Measurements from ENCODE around the gene NUDT8. TPM values are rescaled to one million over a fixed set of nuclear protein-coding genes. Genes with fewer than 3 reads are reported as not detected.

Gene NUDT8
- total and polyA plus RNA-seq, 10 of the 15 experiments (the other 5 are each of a cell fraction or from before 2014, with no cell fraction given), result 0.32 to 18.2 (median 9.8) TPM

DNA sequence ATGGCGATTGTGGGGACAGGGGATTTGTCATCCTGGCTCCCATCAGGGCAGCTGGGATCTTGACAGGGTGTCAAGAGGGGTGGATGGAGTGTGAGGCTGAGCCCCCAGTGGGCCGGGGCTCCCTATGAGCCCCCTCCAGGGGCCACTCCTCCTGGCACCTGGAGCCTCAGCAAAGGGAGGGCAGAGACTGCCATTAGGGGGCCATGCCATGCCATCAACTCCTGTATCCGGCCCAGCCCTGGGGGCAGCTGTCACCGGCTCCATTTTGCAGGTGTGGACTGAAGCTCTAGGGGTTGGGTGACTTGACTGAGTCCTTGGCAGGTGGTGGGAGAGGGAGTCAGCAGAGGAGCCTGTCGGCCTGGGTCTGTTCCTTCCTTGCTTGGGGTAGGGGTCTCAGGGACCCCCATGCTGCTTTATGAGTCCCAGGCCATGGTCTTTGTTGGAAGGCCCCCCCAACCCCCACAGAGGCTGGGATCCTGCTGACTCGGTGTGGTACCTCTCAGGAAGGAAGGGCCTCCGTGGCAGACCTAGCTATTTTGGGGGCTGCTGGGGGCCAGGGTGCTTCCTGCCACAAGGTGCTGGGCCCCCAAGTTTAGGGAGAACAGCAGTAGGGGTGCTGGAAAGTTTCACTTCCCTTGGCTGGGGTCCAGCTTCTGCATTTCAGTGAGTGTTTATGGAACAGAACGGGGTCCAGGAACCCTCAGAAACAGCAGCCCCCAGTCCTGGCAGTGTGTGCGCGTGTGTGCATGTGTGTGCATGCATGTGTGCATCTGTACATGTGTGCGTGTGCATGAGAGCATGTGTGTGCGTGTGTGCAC lies 19.3 kb upstream of the NUDT8 start (continued):
- TF ChIP-seq BCL11A (IDR thresholded peaks at IDR 0.05; ENCODE audit: low read depth, low read length) (peak; percentile 51; the same call in 1 of the 2 replicates), MTA3 (IDR thresholded peaks at IDR 0.05; ENCODE audit: borderline replicate concordance, low read length) (peak; percentile 59; the same call in 1 of the 2 replicates), NFYA (IDR thresholded peaks at IDR 0.05; ENCODE audit: borderline replicate concordance, low read depth, low read length) (no peak), SIN3A (IDR thresholded peaks at IDR 0.05; ENCODE audit: low read depth, low read length) (0 out of 2 replicates have a peak, but pooled peaks have one; percentile 8), NFIC (IDR thresholded peaks at IDR 0.05; ENCODE audit: low read depth, low read length) (peak; percentile 79; the same call in 1 of the 2 replicates), PML (IDR thresholded peaks at IDR 0.05; ENCODE audit: low read length) (no peak), HDAC2 (IDR thresholded peaks at IDR 0.05) (no peak), GATAD2B (conservative IDR thresholded peaks at IDR 0.05; ENCODE audit: low read depth) (peak; percentile 40; the same call in 1 of the 2 replicates), SPI1 (IDR thresholded peaks at IDR 0.05; ENCODE audit: borderline replicate concordance, insufficient read depth, low read depth, low read length) (peak; percentile 75), CREM (IDR thresholded peaks at IDR 0.05; ENCODE audit: low read depth) (peak; percentile 75), ETV6 (conservative IDR thresholded peaks at IDR 0.05 in 1 of 2, IDR thresholded peaks at IDR 0.05 in 1 of 2; ENCODE audit: borderline replicate concordance in 1 of 2, low read depth in 1 of 2) (peak in 1 of 2 experiments; percentile 76; a peak in 1 of 4 replicates), GABPA (IDR thresholded peaks at IDR 0.05; ENCODE audit: low read depth) (no peak), SP1 (IDR thresholded peaks at IDR 0.05; ENCODE audit: low read depth, low read length) (peak; percentile 58), PAX8 (IDR thresholded peaks at IDR 0.05) (no peak), EP300 (IDR thresholded peaks at IDR 0.05; ENCODE audit: borderline replicate concordance in 1 of 2, control insufficient read depth in 1 of 2, low read depth in 2 of 2, low read length in 2 of 2) (peak; percentile 11 to 51; a peak in 1 of 4 replicates), RUNX3 (IDR thresholded peaks at IDR 0.05; ENCODE audit: low read length) (peak; percentile 86), CREB1 (IDR thresholded peaks at IDR 0.05; ENCODE audit: low read depth) (0 out of 2 replicates have a peak, but pooled peaks have one; percentile 27), MEF2A (IDR thresholded peaks at IDR 0.05; ENCODE audit: insufficient read depth, low read depth, low read length) (peak; percentile 95), IKZF1 (conservative IDR thresholded peaks at IDR 0.05) (peak; percentile 67), JUND (IDR thresholded peaks at IDR 0.05; ENCODE audit: low read depth, low read length) (no peak), TBL1XR1 (IDR thresholded peaks at IDR 0.05; ENCODE audit: low read depth, low read length) (no peak), IKZF2 (IDR thresholded peaks at IDR 0.05) (peak; percentile 67 to 70)
- TF ChIP-seq, protein P1, sequence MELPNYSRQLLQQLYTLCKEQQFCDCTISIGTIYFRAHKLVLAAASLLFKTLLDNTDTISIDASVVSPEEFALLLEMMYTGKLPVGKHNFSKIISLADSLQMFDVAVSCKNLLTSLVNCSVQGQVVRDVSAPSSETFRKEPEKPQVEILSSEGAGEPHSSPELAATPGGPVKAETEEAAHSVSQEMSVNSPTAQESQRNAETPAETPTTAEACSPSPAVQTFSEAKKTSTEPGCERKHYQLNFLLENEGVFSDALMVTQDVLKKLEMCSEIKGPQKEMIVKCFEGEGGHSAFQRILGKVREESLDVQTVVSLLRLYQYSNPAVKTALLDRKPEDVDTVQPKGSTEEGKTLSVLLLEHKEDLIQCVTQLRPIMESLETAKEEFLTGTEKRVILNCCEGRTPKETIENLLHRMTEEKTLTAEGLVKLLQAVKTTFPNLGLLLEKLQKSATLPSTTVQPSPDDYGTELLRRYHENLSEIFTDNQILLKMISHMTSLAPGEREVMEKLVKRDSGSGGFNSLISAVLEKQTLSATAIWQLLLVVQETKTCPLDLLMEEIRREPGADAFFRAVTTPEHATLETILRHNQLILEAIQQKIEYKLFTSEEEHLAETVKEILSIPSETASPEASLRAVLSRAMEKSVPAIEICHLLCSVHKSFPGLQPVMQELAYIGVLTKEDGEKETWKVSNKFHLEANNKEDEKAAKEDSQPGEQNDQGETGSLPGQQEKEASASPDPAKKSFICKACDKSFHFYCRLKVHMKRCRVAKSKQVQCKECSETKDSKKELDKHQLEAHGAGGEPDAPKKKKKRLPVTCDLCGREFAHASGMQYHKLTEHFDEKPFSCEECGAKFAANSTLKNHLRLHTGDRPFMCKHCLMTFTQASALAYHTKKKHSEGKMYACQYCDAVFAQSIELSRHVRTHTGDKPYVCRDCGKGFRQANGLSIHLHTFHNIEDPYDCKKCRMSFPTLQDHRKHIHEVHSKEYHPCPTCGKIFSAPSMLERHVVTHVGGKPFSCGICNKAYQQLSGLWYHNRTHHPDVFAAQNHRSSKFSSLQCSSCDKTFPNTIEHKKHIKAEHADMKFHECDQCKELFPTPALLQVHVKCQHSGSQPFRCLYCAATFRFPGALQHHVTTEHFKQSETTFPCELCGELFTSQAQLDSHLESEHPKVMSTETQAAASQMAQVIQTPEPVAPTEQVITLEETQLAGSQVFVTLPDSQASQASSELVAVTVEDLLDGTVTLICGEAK (IDR thresholded peaks at IDR 0.05; ENCODE audit: borderline replicate concordance), result no peak
- TF ChIP-seq, protein P2, sequence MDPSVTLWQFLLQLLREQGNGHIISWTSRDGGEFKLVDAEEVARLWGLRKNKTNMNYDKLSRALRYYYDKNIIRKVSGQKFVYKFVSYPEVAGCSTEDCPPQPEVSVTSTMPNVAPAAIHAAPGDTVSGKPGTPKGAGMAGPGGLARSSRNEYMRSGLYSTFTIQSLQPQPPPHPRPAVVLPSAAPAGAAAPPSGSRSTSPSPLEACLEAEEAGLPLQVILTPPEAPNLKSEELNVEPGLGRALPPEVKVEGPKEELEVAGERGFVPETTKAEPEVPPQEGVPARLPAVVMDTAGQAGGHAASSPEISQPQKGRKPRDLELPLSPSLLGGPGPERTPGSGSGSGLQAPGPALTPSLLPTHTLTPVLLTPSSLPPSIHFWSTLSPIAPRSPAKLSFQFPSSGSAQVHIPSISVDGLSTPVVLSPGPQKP (IDR thresholded peaks at IDR 0.05; ENCODE audit: low read depth, low read length), result no peak
- TF ChIP-seq, protein P3, sequence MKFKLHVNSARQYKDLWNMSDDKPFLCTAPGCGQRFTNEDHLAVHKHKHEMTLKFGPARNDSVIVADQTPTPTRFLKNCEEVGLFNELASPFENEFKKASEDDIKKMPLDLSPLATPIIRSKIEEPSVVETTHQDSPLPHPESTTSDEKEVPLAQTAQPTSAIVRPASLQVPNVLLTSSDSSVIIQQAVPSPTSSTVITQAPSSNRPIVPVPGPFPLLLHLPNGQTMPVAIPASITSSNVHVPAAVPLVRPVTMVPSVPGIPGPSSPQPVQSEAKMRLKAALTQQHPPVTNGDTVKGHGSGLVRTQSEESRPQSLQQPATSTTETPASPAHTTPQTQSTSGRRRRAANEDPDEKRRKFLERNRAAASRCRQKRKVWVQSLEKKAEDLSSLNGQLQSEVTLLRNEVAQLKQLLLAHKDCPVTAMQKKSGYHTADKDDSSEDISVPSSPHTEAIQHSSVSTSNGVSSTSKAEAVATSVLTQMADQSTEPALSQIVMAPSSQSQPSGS (IDR thresholded peaks at IDR 0.05; ENCODE audit: low read length), result no peak
